HepG2 (cell line): Measurements from ENCODE around the gene DNAJC5. TPM values are rescaled to one million over a fixed set of nuclear protein-coding genes. Genes with fewer than 3 reads are reported as not detected.
A peak's percentile ranks its signal among the peaks of the same experiment; 100 is the strongest.

Experiments used
- MXI1 ChIP-seq: IDR thresholded peaks from 3 replicates; pipeline ENCODE4 v1.6.1; 2012; ENCODE audit warnings: low read depth, low read length, inconsistent platforms, borderline replicate concordance
- ZBTB40 ChIP-seq, 2 experiments: fragments of 450-650 bp in 1 of 2; sonication (generic) in 1 of 2; formaldehyde crosslinking in 1 of 2; IDR thresholded peaks; 2 replicates each; pipeline versions ENCODE4 v1.6.1 to v1.8.0; 2016 to 2022; ENCODE audit warnings: antibody characterized with exemption in 1 of 2, mild to moderate bottlenecking in 1 of 2, missing genetic modification reagents in 1 of 2
- ZNF318 ChIP-seq: sonication (generic); formaldehyde crosslinking; IDR thresholded peaks from 2 replicates; pipeline ENCODE4 v1.4.0; 2020; ENCODE audit warnings: mild to moderate bottlenecking, missing genetic modification reagents
- ZNF512B ChIP-seq: sonication (generic); formaldehyde crosslinking; IDR thresholded peaks from 2 replicates; pipeline ENCODE4 v1.5.1; 2020; ENCODE audit warnings: missing genetic modification reagents, mild to moderate bottlenecking, borderline replicate concordance
- ZNF557 ChIP-seq: sonication (generic); formaldehyde crosslinking; IDR thresholded peaks from 2 replicates; pipeline ENCODE4 v1.4.0; 2020; ENCODE audit warnings: missing genetic modification reagents
- polyA plus RNA-seq, 8 experiments: library from polyadenylated mRNA; depleted of rRNA in 3 of 8; stranded (reverse) in 7 of 8; unstranded in 1 of 8; fragments of >200 nt; fragmentation: Illumina TruSeq in 4 of 8; extraction: Trizol in 4 of 8; gene quantifications; 2 replicates each; pipeline versions ENCODE4 v1.2.1 to v1.2.3, GENCODE V29; 2011 to 2016; ENCODE audit warnings: low read depth in 4 of 8, missing spikeins in 1 of 8, mixed read lengths in 1 of 8; ENCODE audit not compliant: insufficient read depth in 1 of 8
- total RNA-seq, 5 experiments: library from RNA; depleted of rRNA; stranded (reverse); fragments of >200 nt; fragmentation: Illumina TruSeq; extraction: Trizol; gene quantifications; 2 replicates each; pipeline ENCODE4 v1.2.3, GENCODE V29; 2016; ENCODE audit warnings: low read depth in 1 of 5

DNAJC5 gene
- total and polyA plus RNA-seq, 2 of the 13 experiments (the other 11 are each of a cell fraction or from before 2014, with no cell fraction given) = 42.8 to 64.5 TPM

- TF ChIP-seq ZNF318 (CRISPR knock-in tag) (peak; percentile 18; the same call in 1 of the 2 replicates), MXI1 (peak; percentile 97), ZNF557 (CRISPR knock-in tag) (0 out of 2 replicates have a peak, but pooled peaks have one; percentile 47), ZBTB40 (IDR thresholded peaks at IDR 0.05) (peak; percentile 72), ZBTB40 (CRISPR knock-in tag; IDR thresholded peaks at IDR 0.05) (peak; percentile 90), ZNF512B (CRISPR knock-in tag) (0 out of 2 replicates have a peak, but pooled peaks have one; percentile 50)
Measured at GRCh38 chr20:63864978-63865640, 29.8 kb upstream of the DNAJC5 start, which contains the start of gene TPD52L2 (continued).
